Prostate gland (tissue), 2 donors: ENCODE data around the gene TENT5A.

Source experiments
- CTCF ChIP-seq, 4 experiments: fragments of 200-600 bp in 2 of 4; fragments of 450-650 bp in 2 of 4; sonication (generic) in 2 of 4; IDR thresholded peaks; 1 replicate in 3 of 4; 2 replicates in 1 of 4; pipeline ENCODE4 v1.5.1; 2016 to 2019; ENCODE audit warnings: antibody characterized with exemption in 4 of 4, mild to moderate bottlenecking in 2 of 4, moderate library complexity in 2 of 4
- POLR2A ChIP-seq: fragments of 450-650 bp; IDR thresholded peaks from one replicate; pipeline ENCODE4 v1.6.1; 2016; ENCODE audit warnings: antibody characterized with exemption, mild to moderate bottlenecking
- POLR2AphosphoS5 ChIP-seq: sonication (generic); formaldehyde crosslinking; IDR thresholded peaks from one replicate; pipeline ENCODE4 v1.6.1; 2017; ENCODE audit warnings: antibody characterized with exemption

- TF ChIP-seq CTCF (IDR thresholded peaks at IDR 0.05) (no peak), POLR2A (no peak), POLR2AphosphoS5 (no peak)
Measured at GRCh38 chr6:81713205-81713604, 39.3 kb downstream of the TENT5A start.
